GM23338 (cell line): ENCODE measurements around the gene ST14. TPM values are rescaled to one million over a fixed set of nuclear protein-coding genes. Genes with fewer than 3 reads are reported as not detected.

Experiments
- ATAC-seq: fragments of 200-7000 bp; cut with Tn5 transposase; 3 replicates; pipeline ENCODE4 v1.9.1; 2020
- DNase-seq: peaks from one replicate; pipeline ENCODE4 v3.0.0-alpha.2; 2015; ENCODE audit warnings: low spot score
- H2AFZ ChIP-seq: fragments of 200-600 bp; sonication (generic); 2 replicates; pipeline ENCODE4 v1.8.0; 2016; ENCODE audit warnings: antibody characterized with exemption, mild to moderate bottlenecking, moderate library complexity
- H3F3A ChIP-seq: fragments of 200-600 bp; sonication (generic); replicated peaks from 2 replicates; pipeline ENCODE4 v1.8.0; 2017; ENCODE audit warnings: antibody characterized with exemption, mixed run types, low read depth
- H3K27ac ChIP-seq: fragments of 200-600 bp; sonication (generic); 2 replicates; pipeline ENCODE4 v1.6.1; 2016; ENCODE audit warnings: low read depth
- H3K27me3 ChIP-seq: fragments of 200-600 bp; sonication (generic); 2 replicates; pipeline ENCODE4 v1.8.0; 2016; ENCODE audit warnings: mild to moderate bottlenecking, mixed run types, moderate library complexity; ENCODE audit not compliant: insufficient read depth
- H3K36me3 ChIP-seq: fragments of 200-600 bp; sonication (generic); 2 replicates; pipeline ENCODE4 v1.8.0; 2016; ENCODE audit warnings: mild to moderate bottlenecking; ENCODE audit not compliant: insufficient read depth
- H3K4me1 ChIP-seq: fragments of 200-600 bp; sonication (generic); 2 replicates; pipeline ENCODE4 v1.8.0; 2016; ENCODE audit warnings: mild to moderate bottlenecking, moderate library complexity; ENCODE audit not compliant: insufficient read depth
- H3K4me2 ChIP-seq: fragments of 200-600 bp; sonication (generic); 2 replicates; pipeline ENCODE4 v1.7.1; 2017; ENCODE audit warnings: mixed run types
- H3K4me3 ChIP-seq: fragments of 200-600 bp; sonication (generic); 2 replicates; pipeline ENCODE4 v1.6.1; 2016; ENCODE audit warnings: mixed run types
- H3K79me2 ChIP-seq: fragments of 200-600 bp; sonication (generic); replicated peaks from 2 replicates; pipeline ENCODE4 v1.8.0; 2017; ENCODE audit warnings: mild to moderate bottlenecking; ENCODE audit not compliant: insufficient read depth
- H3K9me2 ChIP-seq: fragments of 200-600 bp; sonication (generic); 2 replicates; pipeline ENCODE4 v1.8.0; 2017; ENCODE audit not compliant: insufficient read depth
- H4K20me1 ChIP-seq: fragments of 200-600 bp; sonication (generic); replicated peaks from 2 replicates; pipeline ENCODE4 v1.8.0; 2017; ENCODE audit warnings: mild to moderate bottlenecking; ENCODE audit not compliant: insufficient read depth
- H3K27ac Mint-ChIP-seq: 2 replicates; pipeline ENCODE4 v1.8.0; 2020; ENCODE audit warnings: inconsistent platforms, mild to moderate bottlenecking, moderate library complexity, mixed read lengths
- H3K27me3 Mint-ChIP-seq: 3 replicates; pipeline ENCODE4 v1.8.0; 2022; ENCODE audit warnings: low read depth, mild to moderate bottlenecking, moderate library complexity, mixed read lengths, inconsistent platforms; ENCODE audit not compliant: insufficient read depth, poor library complexity
- H3K36me3 Mint-ChIP-seq: 3 replicates; pipeline ENCODE4 v1.8.0; 2021; ENCODE audit warnings: low read depth, mild to moderate bottlenecking, inconsistent platforms, moderate library complexity, mixed read lengths
- H3K4me1 Mint-ChIP-seq: 3 replicates; pipeline ENCODE4 v1.8.0; 2020; ENCODE audit warnings: mild to moderate bottlenecking, inconsistent platforms, mixed read lengths
- H3K4me3 Mint-ChIP-seq: 3 replicates; pipeline ENCODE4 v1.8.0; 2021; ENCODE audit warnings: moderate library complexity, mild to moderate bottlenecking, inconsistent platforms, mixed read lengths
- H3K9me3 Mint-ChIP-seq: 3 replicates; pipeline ENCODE4 v1.8.0; 2020; ENCODE audit warnings: moderate library complexity, mild to moderate bottlenecking, inconsistent platforms, mixed read lengths
- CREB1 ChIP-seq: fragments of 250-450 bp; sonication (Bioruptor Pico); IDR thresholded peaks from 2 replicates; pipeline ENCODE4 v1.5.0; 2020; ENCODE audit warnings: low read depth, mild to moderate bottlenecking, moderate library complexity
- EZH2phosphoT487 ChIP-seq: fragments of 200-600 bp; sonication (generic); IDR thresholded peaks from one replicate; pipeline ENCODE4 v1.8.1; 2018; ENCODE audit warnings: antibody characterized with exemption; ENCODE audit not compliant: unreplicated experiment
- STAT1 ChIP-seq: IDR thresholded peaks from one replicate; pipeline ENCODE4 v1.6.1; 2016; ENCODE audit warnings: antibody characterized with exemption; ENCODE audit not compliant: unreplicated experiment
- ZNF114 ChIP-seq: fragments of 250-450 bp; sonication (Bioruptor Pico); IDR thresholded peaks from 2 replicates; pipeline ENCODE4 v1.5.0; 2020; ENCODE audit warnings: mild to moderate bottlenecking, moderate library complexity
- ZNF331 ChIP-seq: fragments of 250-450 bp; sonication (Bioruptor Pico); IDR thresholded peaks from 2 replicates; pipeline ENCODE4 v1.5.0; 2020; ENCODE audit warnings: low read depth, mild to moderate bottlenecking, moderate library complexity
- polyA plus RNA-seq: library from polyadenylated mRNA; unstranded; fragments of >200 nt; fragmentation: Nextera tagmentation; extraction: Ambion mirVana; gene quantifications from 2 replicates; pipeline ENCODE4 v1.2.1, GENCODE V29; 2016
- total RNA-seq: library from RNA; depleted of rRNA; stranded (reverse); fragments of >200 nt; shearing (Covaris generic); gene quantifications from 2 replicates; pipeline ENCODE4 v1.2.3, GENCODE V29; 2014
- TF ChIP-seq, protein P1 (sequence below): IDR thresholded peaks from 2 replicates; pipeline ENCODE4 v1.6.1; 2016; ENCODE audit warnings: antibody characterized with exemption
- TF ChIP-seq, protein P2 (sequence below): IDR thresholded peaks from one replicate; pipeline ENCODE4 v1.6.1; 2018; ENCODE audit warnings: antibody characterized with exemption; ENCODE audit not compliant: unreplicated experiment
- TF ChIP-seq, protein P3 (sequence below), 2 experiments: fragments of 200-600 bp in 1 of 2; sonication (generic) in 1 of 2; conservative IDR thresholded peaks; 2 replicates each; pipeline versions ENCODE4 v1.5.1 to v1.6.1; 2016 to 2017; ENCODE audit warnings: antibody characterized with exemption in 2 of 2, low read depth in 2 of 2, mild to moderate bottlenecking in 2 of 2, moderate library complexity in 1 of 2

ST14 gene
- total and polyA plus RNA-seq, 2 experiments from 2014 or later, result 7.9 to 32.7 TPM

DNA sequence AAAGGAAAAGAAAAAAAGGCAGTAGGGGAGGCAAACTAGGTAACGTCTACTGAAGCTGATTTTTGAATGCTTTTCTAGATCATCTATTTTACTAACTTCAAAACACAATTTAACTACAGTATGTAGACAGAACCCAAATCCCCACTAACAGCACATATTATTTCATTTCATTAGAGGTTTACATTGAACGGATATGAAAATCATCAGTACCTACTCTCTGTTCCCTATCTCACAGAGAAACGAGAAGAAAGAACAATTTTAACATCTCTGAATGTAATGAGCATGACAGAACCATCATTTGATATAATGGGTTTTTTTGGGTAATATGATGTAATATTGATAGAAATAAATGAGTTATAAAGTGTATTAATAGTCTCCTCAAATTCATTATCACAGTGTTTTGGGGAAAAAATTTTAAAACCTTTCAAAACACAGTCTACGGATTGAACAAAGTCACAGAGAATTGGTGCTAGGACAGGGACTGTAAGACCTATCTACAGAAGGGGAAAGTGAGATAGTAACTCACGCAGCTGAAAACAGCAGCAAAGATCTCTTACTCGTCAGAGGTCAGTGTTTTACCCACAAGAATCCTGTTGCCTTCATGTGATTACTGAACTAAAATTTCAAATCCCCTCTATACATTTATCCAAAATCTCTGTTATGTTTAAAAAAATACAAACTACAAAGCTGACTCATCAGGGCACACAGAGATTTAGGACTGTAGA is 77.9 kb downstream of the ST14 start:
- Histone ChIP-seq H3K4me3 (no peak overlapping the region), H4K20me1 (no peaks in the 10 kb centered on the region; the same call in 1 of the 2 replicates), H3K27ac (no peak overlapping the region), H3K4me1 (no peaks in the 10 kb centered on the region), H2AFZ (no peak overlapping the region), H3K79me2 (no peaks in the 10 kb centered on the region; the same call in 1 of the 2 replicates), H3K9me2 (no peaks in the 10 kb centered on the region), H3K27me3 (no peaks in the 10 kb centered on the region), H3K36me3 (peaks cover 27% of the 10 kb centered on the region; the same call in 1 of the 2 replicates), H3K4me2 (no peak overlapping the region), H3F3A (no peaks in the 10 kb centered on the region)
- Mint-ChIP-seq H3K27ac (no peak overlapping the region), H3K27me3 (no peaks in the 10 kb centered on the region), H3K9me3 (no peaks in the 10 kb centered on the region), H3K36me3 (peaks cover 35% of the 10 kb centered on the region), H3K4me1 (peaks cover 9% of the 10 kb centered on the region; the same call in 2 of the 3 replicates), H3K4me3 (no peak overlapping the region)
- no peak for ATAC-seq
- no peak for DNase-seq
- TF ChIP-seq ZNF114 (CRISPR knock-in tag) (no peak), CREB1 (CRISPR knock-in tag) (no peak), ZNF331 (CRISPR knock-in tag) (no peak), STAT1 (no peak)
- TF ChIP-seq, protein P1, sequence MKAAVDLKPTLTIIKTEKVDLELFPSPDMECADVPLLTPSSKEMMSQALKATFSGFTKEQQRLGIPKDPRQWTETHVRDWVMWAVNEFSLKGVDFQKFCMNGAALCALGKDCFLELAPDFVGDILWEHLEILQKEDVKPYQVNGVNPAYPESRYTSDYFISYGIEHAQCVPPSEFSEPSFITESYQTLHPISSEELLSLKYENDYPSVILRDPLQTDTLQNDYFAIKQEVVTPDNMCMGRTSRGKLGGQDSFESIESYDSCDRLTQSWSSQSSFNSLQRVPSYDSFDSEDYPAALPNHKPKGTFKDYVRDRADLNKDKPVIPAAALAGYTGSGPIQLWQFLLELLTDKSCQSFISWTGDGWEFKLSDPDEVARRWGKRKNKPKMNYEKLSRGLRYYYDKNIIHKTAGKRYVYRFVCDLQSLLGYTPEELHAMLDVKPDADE, result no peak
- TF ChIP-seq, protein P2, sequence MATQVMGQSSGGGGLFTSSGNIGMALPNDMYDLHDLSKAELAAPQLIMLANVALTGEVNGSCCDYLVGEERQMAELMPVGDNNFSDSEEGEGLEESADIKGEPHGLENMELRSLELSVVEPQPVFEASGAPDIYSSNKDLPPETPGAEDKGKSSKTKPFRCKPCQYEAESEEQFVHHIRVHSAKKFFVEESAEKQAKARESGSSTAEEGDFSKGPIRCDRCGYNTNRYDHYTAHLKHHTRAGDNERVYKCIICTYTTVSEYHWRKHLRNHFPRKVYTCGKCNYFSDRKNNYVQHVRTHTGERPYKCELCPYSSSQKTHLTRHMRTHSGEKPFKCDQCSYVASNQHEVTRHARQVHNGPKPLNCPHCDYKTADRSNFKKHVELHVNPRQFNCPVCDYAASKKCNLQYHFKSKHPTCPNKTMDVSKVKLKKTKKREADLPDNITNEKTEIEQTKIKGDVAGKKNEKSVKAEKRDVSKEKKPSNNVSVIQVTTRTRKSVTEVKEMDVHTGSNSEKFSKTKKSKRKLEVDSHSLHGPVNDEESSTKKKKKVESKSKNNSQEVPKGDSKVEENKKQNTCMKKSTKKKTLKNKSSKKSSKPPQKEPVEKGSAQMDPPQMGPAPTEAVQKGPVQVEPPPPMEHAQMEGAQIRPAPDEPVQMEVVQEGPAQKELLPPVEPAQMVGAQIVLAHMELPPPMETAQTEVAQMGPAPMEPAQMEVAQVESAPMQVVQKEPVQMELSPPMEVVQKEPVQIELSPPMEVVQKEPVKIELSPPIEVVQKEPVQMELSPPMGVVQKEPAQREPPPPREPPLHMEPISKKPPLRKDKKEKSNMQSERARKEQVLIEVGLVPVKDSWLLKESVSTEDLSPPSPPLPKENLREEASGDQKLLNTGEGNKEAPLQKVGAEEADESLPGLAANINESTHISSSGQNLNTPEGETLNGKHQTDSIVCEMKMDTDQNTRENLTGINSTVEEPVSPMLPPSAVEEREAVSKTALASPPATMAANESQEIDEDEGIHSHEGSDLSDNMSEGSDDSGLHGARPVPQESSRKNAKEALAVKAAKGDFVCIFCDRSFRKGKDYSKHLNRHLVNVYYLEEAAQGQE, result no peak

DNA sequence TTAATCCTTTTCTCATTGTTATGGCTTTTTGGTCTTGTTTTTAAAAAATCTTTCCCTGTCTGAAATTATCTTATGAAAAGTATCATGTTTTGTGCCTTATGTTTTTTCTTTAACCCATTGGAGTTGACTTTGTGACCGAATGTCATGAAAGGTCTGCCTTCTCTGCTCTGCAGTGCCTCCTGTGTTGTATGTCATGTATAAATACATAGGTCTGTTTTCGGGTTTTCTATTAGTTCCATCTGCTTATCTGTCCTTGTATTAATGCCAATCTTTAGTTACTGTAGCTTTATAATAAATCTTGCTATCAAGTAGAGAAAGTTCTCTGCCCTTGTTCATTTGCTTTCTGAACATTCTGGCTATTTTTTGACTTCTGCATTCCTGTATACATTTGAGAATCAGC is 82.1 kb downstream of the ST14 start:
- no peak for ATAC-seq
- Histone ChIP-seq H2AFZ (no peak overlapping the region), H3K4me2 (no peak overlapping the region), H3K27ac (no peak overlapping the region), H3K27me3 (no peaks in the 10 kb centered on the region), H3K4me3 (no peak overlapping the region), H3K36me3 (peaks cover 5% of the 10 kb centered on the region; the same call in 1 of the 2 replicates), H3K9me2 (no peaks in the 10 kb centered on the region), H3K79me2 (peaks cover 19% of the 10 kb centered on the region), H3K4me1 (no peaks in the 10 kb centered on the region; the same call in 1 of the 2 replicates), H4K20me1 (no peaks in the 10 kb centered on the region; the same call in 1 of the 2 replicates), H3F3A (no peaks in the 10 kb centered on the region)
- peaks cover 16% of the 10 kb centered on the region for H3K36me3 Mint-ChIP-seq
- peaks cover 17% of the 10 kb centered on the region; the same call in 2 of the 3 replicates for H3K4me1 Mint-ChIP-seq
- no peak overlapping the region; the same call in 1 of the 2 replicates for H3K27ac Mint-ChIP-seq
- no peak overlapping the region for H3K4me3 Mint-ChIP-seq
- peak; percentile 29 for DNase-seq
- TF ChIP-seq CREB1 (CRISPR knock-in tag), result no peak
- no peak for TF ChIP-seq EZH2phosphoT487
- TF ChIP-seq, protein P3, sequence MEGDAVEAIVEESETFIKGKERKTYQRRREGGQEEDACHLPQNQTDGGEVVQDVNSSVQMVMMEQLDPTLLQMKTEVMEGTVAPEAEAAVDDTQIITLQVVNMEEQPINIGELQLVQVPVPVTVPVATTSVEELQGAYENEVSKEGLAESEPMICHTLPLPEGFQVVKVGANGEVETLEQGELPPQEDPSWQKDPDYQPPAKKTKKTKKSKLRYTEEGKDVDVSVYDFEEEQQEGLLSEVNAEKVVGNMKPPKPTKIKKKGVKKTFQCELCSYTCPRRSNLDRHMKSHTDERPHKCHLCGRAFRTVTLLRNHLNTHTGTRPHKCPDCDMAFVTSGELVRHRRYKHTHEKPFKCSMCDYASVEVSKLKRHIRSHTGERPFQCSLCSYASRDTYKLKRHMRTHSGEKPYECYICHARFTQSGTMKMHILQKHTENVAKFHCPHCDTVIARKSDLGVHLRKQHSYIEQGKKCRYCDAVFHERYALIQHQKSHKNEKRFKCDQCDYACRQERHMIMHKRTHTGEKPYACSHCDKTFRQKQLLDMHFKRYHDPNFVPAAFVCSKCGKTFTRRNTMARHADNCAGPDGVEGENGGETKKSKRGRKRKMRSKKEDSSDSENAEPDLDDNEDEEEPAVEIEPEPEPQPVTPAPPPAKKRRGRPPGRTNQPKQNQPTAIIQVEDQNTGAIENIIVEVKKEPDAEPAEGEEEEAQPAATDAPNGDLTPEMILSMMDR (conservative IDR thresholded peaks at IDR 0.05; ENCODE audit: low read depth in 2 of 2), result peak; percentile 15 to 34; a peak in 2 of 4 replicates
- H3K9me3 Mint-ChIP-seq, result no peaks in the 10 kb centered on the region
- peaks cover 2% of the 10 kb centered on the region for H3K27me3 Mint-ChIP-seq
